SU-DHL-6 (cell line): Measurements from ENCODE around the gene MAST4.

Source experiments
- CTCF ChIP-seq: fragments of 200-600 bp; sonication (generic); IDR thresholded peaks from one replicate; pipeline ENCODE4 v1.5.1; 2017; ENCODE audit warnings: antibody characterized with exemption, mild to moderate bottlenecking, low read length, moderate library complexity; ENCODE audit not compliant: insufficient read depth, poor library complexity, severe bottlenecking
- EZH2phosphoT487 ChIP-seq: fragments of 200-600 bp; sonication (generic), shearing (Covaris generic); conservative IDR thresholded peaks from 2 replicates; pipeline ENCODE4 v1.6.1; 2018; ENCODE audit warnings: mild to moderate bottlenecking, antibody characterized with exemption, low read length, moderate library complexity, mixed read lengths

GRCh38 chr5:66621146-66621545, 25.0 kb downstream of the MAST4 start:
- TF ChIP-seq CTCF (no peak), EZH2phosphoT487 (no peak)
